AG09309 (cell line): ENCODE results near the gene TH.
"Not testable (repeated sequence)": the region's sequence is repeated elsewhere in the genome, so short reads cannot be mapped to it uniquely, and the experiment has no call there.

Experiments used
- DNase-seq: peaks from one replicate; pipeline ENCODE4 v3.0.0-alpha.2; 2010; ENCODE audit warnings: low read depth
- H3K4me3 ChIP-seq: 2 replicates; pipeline ENCODE4 v1.5.1; 2011; ENCODE audit warnings: mild to moderate bottlenecking, low read depth, low read length, moderate library complexity; ENCODE audit not compliant: control insufficient read depth
- CTCF ChIP-seq: IDR thresholded peaks from 2 replicates; pipeline ENCODE4 v1.5.1; 2011; ENCODE audit warnings: mild to moderate bottlenecking, low read depth, low read length, inconsistent platforms; ENCODE audit not compliant: insufficient read depth, control insufficient read depth; ENCODE audit errors: missing control alignments

The TH gene

GRCh38 chr11:2127482-2128129 lies 44.0 kb downstream of the TH start:
- TF ChIP-seq CTCF, result no peak
- no peak overlapping the region for H3K4me3 ChIP-seq
- DNase-seq, result no peak

- DNase-seq, result no peak
- H3K4me3 ChIP-seq, result no peak overlapping the region
- no peak for TF ChIP-seq CTCF
These were observed 45.0 kb downstream of the TH start for GRCh38 chr11:2126520-2127085.

DNA sequence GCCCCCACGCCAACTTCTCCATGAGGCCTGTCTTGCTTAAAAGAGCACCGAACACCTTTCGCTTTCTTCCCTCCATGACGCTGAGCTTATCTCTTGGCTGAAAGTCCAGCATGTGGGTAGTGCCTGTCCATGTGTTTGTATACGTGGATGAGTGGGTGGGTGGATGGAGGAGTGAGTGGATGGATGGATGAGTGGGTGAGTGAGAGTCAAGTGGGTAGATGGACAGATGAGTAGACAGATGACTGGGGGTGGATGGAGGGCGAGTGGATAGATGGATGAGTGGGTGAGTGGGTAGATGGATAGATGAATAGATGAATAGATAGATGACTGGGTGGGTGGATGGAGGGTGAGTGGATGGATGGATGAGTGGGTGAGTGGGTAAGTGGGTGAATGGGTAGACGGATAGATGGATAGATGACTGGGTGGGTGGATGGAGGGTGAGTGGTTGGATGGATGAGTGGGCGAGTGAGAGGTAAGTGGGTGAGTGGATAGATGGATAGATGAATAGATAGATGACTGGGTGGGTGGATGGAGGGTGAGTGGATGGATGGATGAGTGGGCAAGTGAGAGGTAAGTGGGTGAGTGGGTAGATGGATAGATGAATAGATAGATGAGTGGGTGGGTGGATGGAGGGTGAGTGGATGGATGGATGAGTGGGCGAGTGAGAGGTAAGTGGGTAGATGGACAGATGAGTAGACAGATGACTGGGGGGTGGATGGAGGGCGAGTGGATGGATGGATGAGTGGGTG lies 46.7 kb downstream of the TH start:
- not testable (repeated sequence) for H3K4me3 ChIP-seq, DNase-seq

DNA sequence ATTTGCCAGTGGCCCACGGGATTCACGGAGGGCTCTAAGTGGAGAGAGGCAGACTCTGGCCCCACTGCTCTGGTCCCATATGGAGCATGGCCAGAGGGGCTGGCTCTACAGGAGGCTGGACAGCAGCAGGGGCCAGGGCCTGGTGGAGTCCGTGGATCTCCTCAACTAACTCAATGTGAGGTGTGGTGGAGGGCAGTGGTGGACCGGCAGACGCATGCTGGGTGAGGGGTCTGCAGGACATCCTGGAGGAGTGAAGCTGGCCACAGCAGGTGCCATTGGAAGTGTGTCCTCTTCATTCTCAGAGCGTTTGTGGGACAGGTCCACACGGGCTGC lies 48.0 kb downstream of the TH start:
- DNase-seq, result no peak
- TF ChIP-seq CTCF, result no peak
- H3K4me3 ChIP-seq, result no peak overlapping the region

DNA sequence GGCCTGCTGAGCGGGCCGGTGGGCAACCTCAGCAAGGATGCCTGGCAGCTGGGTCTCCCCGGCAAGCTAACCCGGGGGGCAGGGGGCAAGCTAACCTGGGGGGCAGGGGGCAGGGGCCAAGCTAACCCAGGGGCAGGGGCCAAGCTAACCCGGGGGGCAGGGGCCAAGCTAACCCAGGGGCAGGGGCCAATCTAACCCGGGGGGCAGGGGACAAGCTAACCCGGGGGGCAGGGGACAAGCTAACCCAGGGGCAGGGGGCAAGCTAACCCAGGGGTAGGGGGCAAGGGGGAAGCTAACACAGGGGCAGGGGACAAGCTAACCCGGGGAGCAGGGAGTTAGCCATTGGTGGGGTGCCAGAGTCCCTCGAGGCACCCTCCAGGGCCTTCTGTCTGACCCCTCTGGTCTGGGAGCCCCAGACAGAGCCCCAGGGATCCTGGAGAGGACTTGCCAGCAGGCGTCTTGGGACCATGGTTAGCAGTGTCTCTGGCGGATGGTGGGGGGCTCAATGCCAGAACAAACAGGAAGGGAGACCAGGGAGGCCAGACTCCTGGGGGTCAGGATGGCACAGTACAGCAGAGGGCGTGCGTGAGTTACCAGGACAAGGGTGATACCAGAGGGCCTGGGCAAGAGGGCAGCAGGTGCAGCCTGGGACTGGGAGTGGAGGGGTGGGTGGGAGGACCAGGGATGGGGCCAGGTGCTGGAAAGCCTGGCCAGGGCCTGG lies 48.5 kb downstream of the TH start:
- DNase-seq, result no peak

GRCh38 chr11:2122222-2122906 lies 49.3 kb downstream of the TH start:
- no peak overlapping the region for H3K4me3 ChIP-seq
- DNase-seq, result peak; percentile 14
- TF ChIP-seq CTCF, result no peak

More for the DNA sequence above, 48.5 kb downstream of the TH start:
- TF ChIP-seq CTCF, result no peak
- H3K4me3 ChIP-seq, result no peak overlapping the region
